ENCODE results near the gene PLCL1. TPM values are rescaled to one million over a fixed set of nuclear protein-coding genes. Genes with fewer than 3 reads are reported as not detected.

The PLCL1 gene
- total and polyA plus RNA-seq, 10 of the 15 experiments (the other 5 are each of a cell fraction or from before 2014, with no cell fraction given) = 0.03 to 1.5 (median 0.22) TPM

- Histone ChIP-seq H3K36me3 (ENCODE audit: control insufficient read depth in 2 of 2, insufficient read depth in 2 of 2, low read length in 1 of 2) (no peaks in the 10 kb centered on the region), H3K9ac (ENCODE audit: control insufficient read depth, insufficient read depth, low read length) (no peak overlapping the region), H2AFZ (ENCODE audit: control insufficient read depth, low read depth, low read length) (no peak overlapping the region), H3K4me2 (ENCODE audit: control insufficient read depth, insufficient read depth) (no peak overlapping the region), H3K79me2 (ENCODE audit: control insufficient read depth, insufficient read depth, low read length) (no peaks in the 10 kb centered on the region), H4K20me1 (ENCODE audit: control insufficient read depth, insufficient read depth) (no peaks in the 10 kb centered on the region), H3K4me3 (no peak overlapping the region), H3K4me1 (ENCODE audit: control insufficient read depth, insufficient read depth, low read length) (no peaks in the 10 kb centered on the region), H3K27me3 (replicated peaks in 1 of 2; ENCODE audit: control insufficient read depth in 2 of 2, insufficient read depth in 2 of 2, low read length in 1 of 2) (no peaks in the 10 kb centered on the region), H3K9me3 (replicated peaks; ENCODE audit: control insufficient read depth, insufficient read depth, low read length) (peaks cover 5% of the 10 kb centered on the region; the same call in 2 of the 3 replicates), H3K27ac (ENCODE audit: control insufficient read depth, insufficient read depth) (no peak overlapping the region)
- SMC1A ChIA-PET (ENCODE audit: uncharacterized antibody, unreplicated experiment) = no interaction called here
- 19% methylated on average over 11 of the region's 11 CpGs for WGBS (ENCODE audit: insufficient coverage, insufficient replicate concordance, low lambda C conversion rate, missing lambda C conversion rate)
- BruUV-seq (replicated peaks) = no TSS peak
- TF ChIP-seq LARP7 (IDR thresholded peaks at IDR 0.05) = no peak
- TF ChIP-seq ZNF687 (IDR thresholded peaks at IDR 0.05) = no peak
- no peak for TF ChIP-seq NR2C1 (IDR thresholded peaks at IDR 0.05)
- TF ChIP-seq SRF (IDR thresholded peaks at IDR 0.05; ENCODE audit: low read depth in 2 of 2, low read length in 2 of 2) = no peak
- TF ChIP-seq SPI1 (IDR thresholded peaks at IDR 0.05; ENCODE audit: borderline replicate concordance, insufficient read depth, low read depth, low read length) = no peak
- no peak for TF ChIP-seq HDGF (IDR thresholded peaks at IDR 0.05)
- TF ChIP-seq DPF2 (IDR thresholded peaks at IDR 0.05) = no peak
- no peak for TF ChIP-seq BHLHE40 (IDR thresholded peaks at IDR 0.05; ENCODE audit: borderline replicate concordance in 1 of 2, low read depth in 2 of 2, low read length in 1 of 2)
- TF ChIP-seq JUNB (IDR thresholded peaks at IDR 0.05) = no peak
- TF ChIP-seq SKIL (IDR thresholded peaks at IDR 0.05; ENCODE audit: low read depth, poor library complexity, severe bottlenecking) = no peak
- TF ChIP-seq RAD21 (IDR thresholded peaks at IDR 0.05; ENCODE audit: insufficient read depth, low read depth, low read length) = no peak
- TF ChIP-seq SMAD1 (IDR thresholded peaks at IDR 0.05; ENCODE audit: low read depth, partially characterized antibody) = no peak
- intact Hi-C loops (cut with micrococcal nuclease; ENCODE audit: unreplicated experiment) (no loop called here), in situ Hi-C loops (cut with MboI) (no loop called here)
- ATAC-seq (no peak), DNase-seq (ENCODE audit: low read depth, low spot score) (no peak), FAIRE-seq (no peak)
- CTCF ChIA-PET = interaction anchor here (1.5 kb wide), 1 partner anchor 19 kb away, joined by 4 read pairs; no protein-coding TSS in a partner anchor
- RAD21 ChIA-PET (ENCODE audit: unreplicated experiment) = no interaction called here
- POLR2A ChIA-PET = no interaction called here
These were observed 44.6 kb upstream of the PLCL1 start for GRCh38 chr2:197759625-197760292.
